Dermis microvascular lymphatic vessel endothelial cell (primary cell): ENCODE data around the gene NINL. TPM values are rescaled to one million over a fixed set of nuclear protein-coding genes. Genes with fewer than 3 reads are reported as not detected.
"Not testable (repeated sequence)": the region's sequence is repeated elsewhere in the genome, so short reads cannot be mapped to it uniquely, and the experiment has no call there.

Experiments
- DNase-seq, 2 donors: peaks; one replicate each; pipeline versions ENCODE4 v3.0.0 to v3.0.0-alpha.2; 2010; ENCODE audit warnings: low read depth in 2 of 2
- total RNA-seq: library from RNA; depleted of rRNA; stranded (reverse); fragments of >200 nt; gene quantifications from 2 replicates; pipeline ENCODE4 v1.2.1, GENCODE V29; 2014

Gene NINL
- total RNA-seq, 1 donor from 2014 or later = 9.1 TPM

DNA sequence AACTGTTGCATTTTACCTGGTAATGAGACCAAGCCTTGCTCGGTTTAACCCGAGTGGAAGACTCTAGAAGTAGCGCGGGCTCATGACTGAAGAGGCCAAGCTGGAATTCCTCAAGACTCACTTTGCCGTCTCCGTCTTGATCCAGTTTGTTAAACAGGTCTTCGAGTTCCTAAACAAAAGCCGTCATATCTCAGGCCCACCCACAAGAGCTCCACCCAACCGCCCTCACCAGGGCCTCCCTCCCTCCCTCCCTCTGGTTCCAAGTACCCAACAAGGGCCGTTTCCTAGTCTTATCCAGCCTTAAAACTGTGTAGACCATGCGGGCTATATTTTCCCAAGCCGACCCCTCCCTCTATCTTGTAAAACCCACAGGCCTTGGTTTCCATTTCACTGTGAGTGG is 81.4 kb downstream of the NINL start:
- DNase-seq = no peak

DNA sequence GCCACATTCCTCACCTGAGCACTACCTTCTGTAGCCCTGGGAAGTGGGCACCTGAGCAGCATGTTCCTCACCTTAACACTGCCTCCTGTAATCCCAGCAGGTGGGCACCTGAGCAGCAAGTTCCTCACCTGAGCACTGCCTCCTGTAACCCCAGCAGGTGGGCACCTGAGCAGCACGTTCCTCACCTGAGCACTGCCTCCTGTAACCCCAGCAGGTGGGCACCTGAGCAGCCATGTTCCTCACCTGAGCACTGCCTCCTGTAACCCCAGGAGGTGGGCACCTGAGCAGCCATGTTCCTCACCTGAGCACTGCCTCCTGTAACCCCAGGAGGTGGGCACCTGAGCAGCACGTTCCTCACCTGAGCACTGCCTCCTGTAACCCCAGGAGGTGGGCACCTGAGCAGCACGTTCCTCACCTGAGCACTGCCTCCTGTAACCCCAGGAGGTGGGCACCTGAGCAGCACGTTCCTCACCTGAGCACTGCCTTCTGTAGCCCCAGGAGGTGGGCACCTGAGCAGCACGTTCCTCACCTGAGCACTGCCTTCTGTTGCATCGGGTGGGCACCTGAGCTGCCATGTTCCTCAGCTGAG is 82.2 kb downstream of the NINL start:
- DNase-seq = not testable (repeated sequence)

DNA sequence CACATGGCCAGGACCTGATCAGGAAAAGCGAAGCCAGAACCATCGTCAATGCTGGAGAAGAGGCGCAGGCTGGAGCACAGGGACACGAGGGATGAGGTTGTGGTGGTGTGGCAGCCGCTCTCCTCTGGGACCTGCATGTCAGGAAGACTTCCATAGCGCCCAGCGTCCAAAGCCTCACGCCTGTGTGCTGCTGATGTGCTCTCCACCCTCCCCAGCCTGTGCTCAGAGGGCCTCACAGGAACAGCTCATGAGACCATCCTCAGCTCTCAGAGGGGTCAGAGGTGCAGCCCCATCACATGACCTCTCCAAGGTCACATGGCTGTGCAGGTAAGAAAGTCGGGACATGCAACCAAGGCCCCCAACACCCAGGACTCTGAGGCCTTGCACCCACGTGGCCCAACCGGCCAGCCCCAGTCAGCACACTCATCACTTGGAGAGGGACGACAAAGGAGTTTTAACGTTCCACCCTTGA is 84.4 kb downstream of the NINL start:
- no peak for DNase-seq

DNA sequence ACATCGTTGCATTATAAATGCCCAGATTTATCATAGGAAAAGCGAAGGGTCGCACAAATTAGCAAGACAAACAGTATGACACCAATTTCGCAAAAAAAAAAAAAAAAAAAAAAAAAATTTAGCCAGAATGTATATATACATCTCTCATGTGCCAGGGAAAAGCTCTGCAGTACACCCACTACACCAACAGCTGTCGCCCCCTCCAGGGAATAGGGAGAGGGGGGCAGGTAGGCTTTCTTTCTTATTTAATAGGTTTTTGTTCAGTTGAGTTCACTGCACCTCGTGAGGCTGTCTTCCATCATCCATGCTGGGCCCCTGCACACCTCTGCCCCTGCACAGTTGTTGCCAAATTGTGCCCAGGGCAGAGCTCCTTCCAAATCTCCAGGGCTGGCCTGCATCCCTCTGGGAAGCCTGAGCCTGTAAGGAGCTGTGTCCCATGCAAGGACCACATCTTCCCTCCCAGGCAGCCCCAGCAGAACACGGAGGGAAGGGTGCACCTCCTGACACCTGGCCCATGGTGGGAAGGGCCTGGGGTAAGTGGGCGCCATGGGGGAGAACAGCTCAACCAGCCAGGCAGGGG is 85.4 kb downstream of the NINL start:
- no peak for DNase-seq

DNA sequence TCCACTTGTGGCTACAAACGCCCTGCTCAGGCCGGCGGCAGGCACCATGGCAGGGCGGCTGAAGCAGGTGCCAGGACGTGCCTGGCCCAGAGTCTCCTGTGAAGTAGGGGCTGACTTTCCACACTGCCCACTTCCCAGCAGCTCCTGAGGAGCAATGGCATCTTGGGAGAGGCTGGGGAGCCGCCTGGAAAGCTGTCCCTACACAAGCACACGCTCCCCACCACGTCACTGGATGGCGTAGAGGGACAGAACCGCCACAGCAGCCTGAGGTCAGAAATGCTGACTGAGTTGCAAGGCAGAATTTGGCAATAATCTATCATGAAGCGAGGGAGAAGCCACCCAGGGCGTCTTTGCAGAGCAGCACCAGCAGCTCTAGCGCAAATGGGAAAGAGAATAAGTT is 86.3 kb downstream of the NINL start:
- no peak for DNase-seq

DNA sequence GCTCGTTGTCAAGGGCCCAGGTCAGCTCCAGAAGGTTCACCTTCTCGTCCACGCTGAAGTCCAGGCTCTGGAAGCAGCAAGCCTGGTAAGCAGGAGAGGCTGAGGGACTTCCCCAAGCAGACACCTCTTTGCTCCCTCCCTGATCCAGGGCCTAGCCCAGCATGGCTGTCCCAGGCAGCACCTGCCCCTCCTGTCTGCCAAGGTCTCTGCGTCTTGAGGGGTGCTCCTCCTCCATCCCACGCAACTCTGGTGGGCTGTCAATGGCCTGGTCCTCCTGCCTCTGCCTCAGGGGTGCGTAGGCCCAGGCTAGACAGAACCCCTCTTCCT is 87.1 kb downstream of the NINL start:
- no peak for DNase-seq

DNA sequence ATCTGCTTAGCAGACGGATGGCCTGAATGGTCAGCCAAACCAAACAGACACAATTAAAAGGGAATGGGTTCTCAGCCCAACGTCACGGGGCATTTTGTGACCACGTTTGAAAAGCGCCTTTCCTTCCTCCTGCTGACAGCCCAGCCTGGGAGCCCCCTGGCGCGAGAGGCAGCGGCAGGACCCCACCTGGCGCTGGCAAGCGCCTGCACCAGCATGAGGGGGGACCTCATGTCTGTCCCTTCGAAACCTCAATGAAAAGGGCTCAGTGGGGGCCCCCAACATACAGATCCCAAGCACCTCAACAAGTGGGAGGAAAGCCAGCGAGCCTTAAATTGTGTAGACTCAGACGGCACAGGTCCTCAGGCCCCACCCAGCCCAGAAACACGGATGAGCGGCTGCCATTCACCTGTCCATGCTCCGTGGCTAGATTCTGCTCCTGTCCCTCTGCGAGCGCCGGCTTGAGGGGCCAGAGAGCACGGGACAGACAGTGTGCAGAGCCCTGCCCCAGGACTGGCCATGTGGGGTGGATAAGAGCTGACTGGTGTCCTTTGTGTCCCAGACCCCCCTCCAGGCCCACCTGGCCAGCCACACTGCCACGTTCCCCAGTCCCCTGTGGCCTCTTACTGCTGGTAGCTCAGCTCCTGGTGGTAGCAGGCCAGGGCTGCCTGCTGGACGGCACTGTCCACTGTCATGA is 87.6 kb downstream of the NINL start:
- peak in 1 of 2 donors; percentile 7 for DNase-seq

DNA sequence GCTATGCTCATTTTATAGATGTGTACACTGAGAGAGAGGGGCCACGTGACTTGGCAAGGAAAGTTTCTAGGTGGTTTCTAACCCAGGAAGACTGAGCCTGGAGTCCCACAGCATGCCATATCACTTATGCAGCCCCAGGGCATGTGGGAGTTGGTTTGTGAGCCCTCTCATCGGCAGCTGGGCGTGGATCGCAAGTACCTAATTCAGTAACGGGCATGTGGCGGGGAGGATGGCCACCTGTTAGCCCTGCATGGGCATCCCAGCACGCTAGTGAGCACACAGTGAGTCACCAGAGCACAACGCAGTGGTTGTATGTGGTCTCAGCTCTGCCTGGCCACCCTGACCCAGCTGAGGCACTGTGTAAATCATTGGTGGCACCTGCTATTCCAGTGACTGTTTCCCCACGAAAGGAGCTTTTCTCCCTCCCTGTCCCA is 88.3 kb downstream of the NINL start:
- DNase-seq = peak in 1 of 2 donors; percentile 19

DNA sequence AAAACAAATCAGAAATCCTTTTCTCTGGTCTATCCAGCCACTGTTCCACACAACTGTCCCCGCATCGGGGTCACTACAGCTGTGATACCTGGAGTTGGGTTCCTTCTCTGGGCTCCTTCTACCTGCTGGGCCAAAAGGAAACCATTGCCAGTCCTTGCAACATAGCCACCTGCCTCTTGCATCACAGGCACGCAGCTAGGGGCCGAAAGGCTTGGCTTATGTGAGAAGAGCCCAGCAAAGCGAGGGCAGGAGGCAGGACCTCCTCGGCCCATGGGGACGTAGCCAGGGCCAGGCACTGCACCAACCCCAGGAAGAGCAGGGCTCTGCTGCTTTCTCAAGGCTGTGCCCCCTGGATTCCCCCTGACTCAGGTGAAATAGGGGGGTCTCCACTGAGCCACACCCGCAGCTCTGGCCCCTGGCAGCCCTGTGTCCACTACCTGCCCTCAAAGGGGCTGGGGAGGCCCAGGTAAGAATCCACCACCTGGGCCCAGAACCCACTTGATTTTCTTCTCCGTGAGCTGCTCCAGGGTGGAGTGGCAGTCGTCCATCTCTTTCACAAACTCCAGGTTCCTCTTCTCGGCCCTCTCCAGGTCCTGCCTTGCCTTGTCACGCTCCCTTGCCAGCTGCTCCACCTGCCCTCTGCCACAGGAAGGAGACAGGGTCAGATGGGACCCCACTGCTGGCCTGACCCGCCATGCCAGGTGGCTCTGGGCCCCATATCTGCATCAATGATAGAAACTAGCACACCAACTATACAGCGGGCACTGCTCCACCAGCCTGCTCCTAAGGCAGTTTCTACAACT is 89.0 kb downstream of the NINL start:
- no peak for DNase-seq

DNA sequence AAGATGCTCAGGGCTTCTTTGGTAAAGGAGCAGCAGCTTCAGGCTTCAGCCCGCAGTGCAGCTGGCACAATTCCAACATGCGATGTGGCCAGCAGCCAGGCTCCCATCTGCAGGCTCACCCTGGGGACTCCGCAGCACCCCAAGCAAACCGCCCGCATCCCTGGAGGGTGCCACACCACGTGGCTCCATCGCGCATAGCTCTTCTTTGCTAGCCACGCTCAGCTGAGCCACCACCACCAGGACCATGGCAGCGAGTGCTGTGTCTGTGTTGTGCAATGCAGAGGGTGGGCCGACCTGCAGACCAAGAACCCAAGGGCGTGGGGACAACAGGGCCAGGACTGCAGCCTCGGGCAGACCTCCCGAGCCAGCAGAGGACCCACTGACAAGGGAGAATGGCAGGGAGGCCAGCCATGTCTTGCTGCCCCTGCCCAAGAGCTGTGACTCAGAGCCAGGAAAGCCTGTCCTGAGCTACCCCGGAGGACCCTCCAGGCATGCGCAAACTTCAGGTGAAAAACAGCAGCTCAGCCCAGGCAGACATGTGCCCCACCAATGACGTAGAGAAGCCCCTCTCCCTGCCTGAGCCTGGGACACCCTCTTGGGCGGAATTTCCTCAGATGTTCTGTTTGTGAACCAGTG is 90.0 kb downstream of the NINL start:
- no peak for DNase-seq

DNA sequence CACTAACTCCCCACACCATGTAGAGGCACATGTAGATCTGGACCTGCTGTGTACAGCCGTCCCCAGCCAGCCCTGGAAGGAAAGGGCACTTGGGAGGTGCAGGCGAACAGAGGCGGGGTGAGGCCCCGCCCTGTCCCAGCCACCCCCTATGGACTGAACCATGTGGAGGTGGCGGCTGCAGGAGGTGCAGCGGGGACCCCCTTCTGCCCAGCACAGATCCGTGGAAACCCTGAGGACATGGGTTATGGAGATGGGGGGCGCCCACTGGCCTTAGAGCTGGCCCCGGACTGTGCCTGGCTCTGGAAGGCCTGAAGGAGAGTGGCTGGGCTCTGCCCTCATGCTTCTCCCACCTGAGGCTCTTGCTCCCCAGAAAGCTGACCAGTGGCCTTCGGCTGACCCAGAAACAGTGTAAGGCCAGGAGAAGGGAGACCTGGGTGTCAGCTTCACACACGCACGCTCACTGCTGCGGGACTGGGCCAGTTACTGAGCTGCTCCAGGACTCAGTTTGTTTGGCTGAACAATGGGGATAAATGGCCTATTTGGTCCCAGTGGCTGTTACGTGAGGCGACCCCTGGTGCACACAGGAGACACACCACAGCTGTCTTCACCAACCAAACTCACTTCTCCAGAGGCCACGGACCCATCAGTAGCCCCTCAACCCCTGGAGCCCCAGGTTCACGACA is 90.7 kb downstream of the NINL start:
- no peak for DNase-seq

DNA sequence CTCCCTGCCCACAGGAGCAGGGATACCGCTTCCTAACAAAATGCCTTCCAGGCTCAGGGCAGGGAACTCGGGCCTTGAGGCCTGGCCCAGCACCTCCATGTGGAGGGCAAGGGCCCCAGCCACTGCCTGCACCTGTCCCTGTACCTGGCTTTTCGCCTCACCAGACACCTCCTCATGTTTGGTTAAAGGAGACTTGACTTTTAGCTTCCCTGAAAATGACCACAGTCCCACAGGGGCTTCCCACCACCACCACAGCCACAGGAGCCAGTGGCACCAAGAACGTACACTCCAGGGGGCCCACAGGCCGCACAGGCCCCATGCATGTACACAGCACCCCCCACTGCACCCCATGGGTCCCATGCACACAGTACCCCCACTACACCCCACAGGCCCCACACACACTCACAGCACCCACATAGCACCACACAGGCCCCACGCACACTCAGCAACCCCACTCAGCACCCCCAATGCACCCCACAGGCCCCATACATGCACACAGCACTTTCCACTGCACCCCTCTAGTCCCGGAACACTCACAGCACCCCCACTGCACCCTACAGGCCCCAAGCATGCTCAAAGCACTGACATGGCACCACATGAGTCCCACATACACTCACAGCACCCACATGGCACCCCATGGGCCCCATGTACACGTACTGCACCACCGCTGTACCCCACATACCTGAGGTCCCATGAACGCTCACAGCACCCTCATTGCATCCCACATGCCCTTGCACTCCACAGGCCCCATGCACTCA is 91.4 kb downstream of the NINL start:
- no peak for DNase-seq

DNA sequence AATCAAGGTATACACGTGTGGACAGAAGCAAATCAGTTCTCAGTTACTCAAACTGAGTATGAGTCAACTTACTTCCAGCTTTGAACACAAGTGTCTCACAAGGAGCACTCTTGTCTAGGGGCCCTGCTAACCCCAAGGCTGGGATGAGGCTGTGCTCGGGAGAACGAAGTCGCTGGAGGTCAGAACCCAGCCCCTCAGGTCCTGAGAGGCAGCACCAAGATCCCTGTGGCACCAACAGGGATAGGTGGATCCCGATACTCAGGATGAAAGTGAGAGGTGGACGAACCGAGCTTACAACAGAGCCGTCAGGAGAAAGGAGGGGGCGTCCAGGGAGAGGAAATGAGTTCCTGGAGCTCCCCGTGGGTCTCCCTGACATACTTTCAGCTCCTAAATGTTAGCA is 92.2 kb downstream of the NINL start:
- DNase-seq = no peak

DNA sequence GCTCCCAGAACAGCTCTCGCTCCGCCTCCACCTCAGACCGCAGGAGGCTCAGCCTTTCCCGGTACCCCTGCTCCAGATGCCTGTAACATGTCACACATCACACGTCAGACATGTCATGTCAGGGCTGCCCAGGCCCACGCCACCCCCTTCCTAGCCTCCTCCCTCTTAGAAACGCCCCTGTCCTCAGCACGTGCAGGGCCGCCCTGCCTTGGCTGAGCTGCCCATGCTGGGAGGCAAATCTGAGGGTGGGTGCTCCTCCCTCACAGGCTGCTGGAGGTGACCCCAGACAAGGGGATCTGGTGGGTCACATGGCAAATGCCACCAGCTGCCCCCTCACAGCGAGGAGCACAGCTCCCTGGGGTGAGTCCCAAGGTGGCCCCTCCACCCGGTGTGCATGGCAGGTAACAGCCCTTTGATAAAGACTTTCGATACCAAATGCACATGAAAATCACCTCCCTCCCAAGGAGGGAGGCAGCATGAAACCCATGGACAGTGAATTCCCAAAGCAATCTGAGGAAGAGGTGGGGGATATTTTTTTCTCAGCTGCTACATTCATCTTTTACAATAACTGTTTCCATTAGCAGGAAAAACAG is 93.8 kb downstream of the NINL start:
- DNase-seq = no peak

DNA sequence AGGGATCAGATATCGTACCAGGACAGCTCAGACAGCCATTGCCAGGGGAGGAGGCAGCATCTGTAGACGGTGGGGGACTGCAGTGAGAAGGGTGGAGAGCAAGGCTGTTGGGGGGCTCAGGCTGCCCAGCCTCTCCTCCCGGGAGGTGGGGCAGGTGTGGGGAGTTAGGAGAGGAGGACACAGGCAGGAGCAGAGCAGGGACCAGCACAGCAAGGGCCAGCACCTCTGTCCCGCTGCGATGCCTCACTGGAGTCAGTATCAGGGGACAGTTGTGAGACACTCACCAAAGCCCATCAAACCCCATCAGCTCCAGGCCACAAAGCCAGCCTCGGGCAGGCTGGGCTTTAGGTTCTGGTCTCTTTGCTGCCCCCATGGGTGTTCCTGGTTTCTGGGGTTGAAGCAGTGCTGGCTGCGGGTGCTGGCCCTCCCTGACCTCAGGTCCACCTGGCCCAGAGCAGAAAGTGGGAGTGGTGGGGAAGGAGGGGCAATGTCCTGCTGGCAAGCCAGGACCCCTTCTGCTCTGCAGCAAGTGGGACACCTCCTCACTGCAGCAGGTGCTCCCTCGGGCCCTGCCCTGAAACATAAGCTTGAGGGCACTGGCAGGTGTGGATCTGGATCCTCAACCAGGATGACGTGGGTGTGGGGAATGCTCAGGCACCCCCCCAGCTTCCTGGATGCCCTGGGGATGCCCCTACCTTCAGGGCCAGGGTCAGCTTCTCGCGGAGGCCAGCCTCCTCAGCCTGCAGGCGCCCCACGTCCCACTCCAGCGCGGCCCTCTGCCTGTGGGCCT is 94.5 kb downstream of the NINL start:
- DNase-seq = no peak

DNA sequence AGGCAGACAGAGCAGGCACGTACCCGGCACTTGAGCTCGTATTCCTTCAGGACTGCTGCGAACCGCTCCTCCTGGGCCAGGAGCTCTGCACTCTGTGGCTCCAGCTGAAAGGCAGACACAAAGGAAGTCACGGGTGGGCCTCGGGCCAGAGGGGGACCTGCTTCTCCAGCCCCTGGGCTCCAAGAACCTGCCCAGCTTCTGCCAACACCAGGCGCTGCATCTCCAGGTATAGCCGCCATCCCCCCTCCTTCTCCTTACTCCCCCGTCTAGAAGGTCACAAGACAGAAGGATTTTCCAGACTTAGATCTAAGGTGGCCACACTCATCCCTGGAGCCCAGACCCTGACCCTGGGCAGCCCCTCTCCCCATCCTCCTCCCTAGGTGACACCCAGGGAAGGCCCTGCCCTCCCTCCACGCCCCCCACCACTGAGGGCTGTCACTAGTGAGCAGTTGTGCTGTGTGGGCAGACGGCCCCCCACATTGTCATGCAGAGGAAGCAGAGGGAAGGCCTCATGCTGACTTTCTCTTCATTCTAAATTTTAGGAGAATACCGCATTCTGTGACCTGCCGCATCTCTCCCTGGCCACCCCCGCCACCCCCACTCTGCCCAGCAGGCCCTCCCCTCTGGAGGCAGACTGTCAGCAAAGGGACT is 96.0 kb downstream of the NINL start:
- no peak for DNase-seq

DNA sequence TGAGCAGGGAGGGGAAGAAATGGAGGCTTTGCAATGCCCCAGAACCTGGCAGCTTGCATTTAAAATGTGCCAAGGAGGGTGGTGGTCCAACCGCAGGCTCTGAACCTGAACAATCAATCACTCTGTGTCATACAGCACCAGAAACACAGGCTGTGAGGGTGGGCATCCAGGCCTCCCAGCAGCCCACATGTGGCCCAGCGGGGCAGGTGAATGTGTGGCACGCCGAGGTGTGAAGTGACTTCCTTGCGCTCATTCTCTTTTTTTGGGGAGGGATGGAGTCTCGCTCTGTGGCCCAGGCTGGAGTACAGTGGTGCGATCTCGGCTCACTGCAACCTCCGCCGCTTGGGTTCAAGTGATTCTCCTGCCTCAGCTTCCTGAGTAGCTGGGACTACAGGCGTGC is 97.4 kb downstream of the NINL start:
- DNase-seq = no peak

DNA sequence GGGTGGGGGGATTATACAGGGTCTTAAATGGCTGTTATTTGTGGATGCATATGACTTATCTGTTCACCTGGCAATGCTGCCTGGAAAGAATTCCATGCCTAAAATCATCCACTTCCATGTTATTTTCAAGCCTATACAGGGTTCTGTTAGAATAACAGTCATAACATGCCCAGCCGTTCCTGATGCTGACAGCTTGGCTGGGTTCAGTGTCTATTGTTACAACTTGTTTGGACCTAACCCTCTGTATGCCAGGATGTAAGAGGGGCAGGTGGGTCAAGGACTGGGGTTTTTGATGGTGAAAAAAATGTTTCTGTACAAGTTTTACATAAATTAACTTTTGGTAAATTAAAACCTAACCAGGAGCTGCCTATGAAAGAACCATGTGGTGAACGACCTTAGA is 98.0 kb downstream of the NINL start:
- peak; percentile 57 to 82 for DNase-seq

DNA sequence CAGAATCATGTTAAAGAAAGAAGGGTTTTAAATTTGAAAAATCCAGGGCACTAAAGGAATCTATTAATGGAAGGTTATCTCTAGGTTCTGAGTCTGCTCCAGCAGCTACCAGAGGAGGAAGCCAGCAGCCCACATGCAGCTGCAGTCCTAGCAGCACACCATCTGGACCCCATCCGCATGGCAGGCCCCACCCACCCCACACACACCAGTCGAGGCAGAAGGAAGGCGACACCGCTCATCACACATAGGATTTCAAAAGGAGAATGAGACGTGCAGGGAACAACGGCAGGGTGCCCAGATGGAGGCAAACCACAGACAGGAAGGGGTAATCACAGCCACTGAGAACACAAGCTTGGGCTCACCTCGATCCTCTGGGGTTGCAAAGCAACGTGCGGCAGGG is 99.0 kb downstream of the NINL start:
- DNase-seq = peak in 1 of 2 donors; percentile 6
